Osteoblast (primary cell): ENCODE data around the gene ITIH5. TPM values are rescaled to one million over a fixed set of nuclear protein-coding genes. Genes with fewer than 3 reads are reported as not detected.
"Not testable (repeated sequence)": the region's sequence is repeated elsewhere in the genome, so short reads cannot be mapped to it uniquely, and the experiment has no call there.

Experiments
- DNase-seq: peaks from one replicate; pipeline ENCODE4 v3.0.0; 2011; ENCODE audit warnings: low spot score, mixed read lengths; ENCODE audit not compliant: insufficient read length; ENCODE audit errors: missing footprints
- H2AFZ ChIP-seq: 2 replicates; pipeline ENCODE4 v1.6.0; 2011; ENCODE audit warnings: mild to moderate bottlenecking, low read length
- H3K27ac ChIP-seq: 2 replicates; pipeline ENCODE4 v1.5.1; 2011; ENCODE audit warnings: mild to moderate bottlenecking, low read depth, low read length, moderate library complexity
- H3K27me3 ChIP-seq: 2 replicates; pipeline ENCODE4 v1.6.0; 2012; ENCODE audit warnings: mild to moderate bottlenecking, control low read depth, inconsistent platforms, low read length, moderate library complexity; ENCODE audit not compliant: insufficient read depth
- H3K36me3 ChIP-seq: 2 replicates; pipeline ENCODE4 v1.5.1; 2011; ENCODE audit warnings: mild to moderate bottlenecking, low read length, control low read depth, moderate library complexity; ENCODE audit not compliant: insufficient read depth
- H3K4me1 ChIP-seq: 2 replicates; pipeline ENCODE4 v1.5.1; 2011; ENCODE audit warnings: mild to moderate bottlenecking, low read length, control low read depth, moderate library complexity; ENCODE audit not compliant: insufficient read depth
- H3K4me2 ChIP-seq: 2 replicates; pipeline ENCODE4 v1.6.0; 2011; ENCODE audit warnings: mild to moderate bottlenecking, low read length; ENCODE audit not compliant: insufficient read depth
- H3K4me3 ChIP-seq: fragments of 200-600 bp; sonication (generic); 3 replicates; pipeline ENCODE4 v1.5.1; 2012; ENCODE audit warnings: mild to moderate bottlenecking, low read length, inconsistent platforms; ENCODE audit not compliant: insufficient read depth
- H3K79me2 ChIP-seq: 2 replicates; pipeline ENCODE4 v1.6.0; 2012; ENCODE audit warnings: mild to moderate bottlenecking, low read length, control low read depth, inconsistent platforms; ENCODE audit not compliant: insufficient read depth
- H3K9me3 ChIP-seq: 2 replicates; pipeline ENCODE4 v1.5.1; 2011; ENCODE audit warnings: low read depth, low read length, control low read depth
- H4K20me1 ChIP-seq: 2 replicates; pipeline ENCODE4 v1.6.0; 2012; ENCODE audit warnings: mild to moderate bottlenecking, low read length, control low read depth; ENCODE audit not compliant: insufficient read depth
- CTCF ChIP-seq: IDR thresholded peaks from 2 replicates; pipeline ENCODE4 v1.5.1; 2011; ENCODE audit warnings: mild to moderate bottlenecking, low read depth, low read length, moderate library complexity; ENCODE audit errors: extremely low read depth
- total RNA-seq: library from RNA; depleted of rRNA; stranded (reverse); fragments of >200 nt; gene quantifications from 2 replicates; pipeline ENCODE4 v1.2.3, GENCODE V29; 2012

Gene ITIH5
- total RNA-seq, 1 donor = 2.2 TPM

- not testable (repeated sequence) for H3K4me3 ChIP-seq, H2AFZ ChIP-seq, H4K20me1 ChIP-seq, DNase-seq, H3K36me3 ChIP-seq, H3K27ac ChIP-seq, H3K79me2 ChIP-seq, H3K4me2 ChIP-seq, H3K4me1 ChIP-seq, H3K27me3 ChIP-seq, H3K9me3 ChIP-seq
Measured at GRCh38 chr10:7690885-7691597, 24.3 kb upstream of the ITIH5 start.

GRCh38 chr10:7689591-7689990 is 22.8 kb upstream of the ITIH5 start:
- Histone ChIP-seq H3K4me3 (no peak overlapping the region), H3K27ac (no peak overlapping the region), H2AFZ (no peak overlapping the region), H3K4me2 (no peak overlapping the region), H3K9me3 (no peaks in the 10 kb centered on the region), H3K4me1 (no peaks in the 10 kb centered on the region), H3K79me2 (no peaks in the 10 kb centered on the region), H3K27me3 (no peaks in the 10 kb centered on the region), H4K20me1 (no peaks in the 10 kb centered on the region), H3K36me3 (no peaks in the 10 kb centered on the region)
- no peak for TF ChIP-seq CTCF
- DNase-seq = no peak

- no peak for DNase-seq
- no peak overlapping the region for H2AFZ ChIP-seq
- H3K27me3 ChIP-seq = no peaks in the 10 kb centered on the region
- no peaks in the 10 kb centered on the region for H4K20me1 ChIP-seq
- peak; percentile 87 for TF ChIP-seq CTCF
- no peak overlapping the region for H3K4me3 ChIP-seq
- no peaks in the 10 kb centered on the region for H3K79me2 ChIP-seq
- no peaks in the 10 kb centered on the region for H3K36me3 ChIP-seq
- H3K27ac ChIP-seq = no peak overlapping the region
- no peak overlapping the region for H3K4me2 ChIP-seq
- H3K9me3 ChIP-seq = no peaks in the 10 kb centered on the region
- no peaks in the 10 kb centered on the region for H3K4me1 ChIP-seq
Measured at GRCh38 chr10:7687228-7687907, 20.6 kb upstream of the ITIH5 start.

- no peaks in the 10 kb centered on the region for H3K36me3 ChIP-seq
- H3K27me3 ChIP-seq = no peaks in the 10 kb centered on the region
- no peak for DNase-seq
- H3K4me3 ChIP-seq = no peak overlapping the region
- TF ChIP-seq CTCF = no peak
- no peak overlapping the region for H2AFZ ChIP-seq
- H3K4me2 ChIP-seq = no peak overlapping the region
- H3K79me2 ChIP-seq = no peaks in the 10 kb centered on the region
- H3K4me1 ChIP-seq = no peaks in the 10 kb centered on the region
- no peaks in the 10 kb centered on the region for H3K9me3 ChIP-seq
- H3K27ac ChIP-seq = no peak overlapping the region
- H4K20me1 ChIP-seq = no peaks in the 10 kb centered on the region
Measured at GRCh38 chr10:7686351-7687171, 19.8 kb upstream of the ITIH5 start.

GRCh38 chr10:7680078-7680477 is 13.3 kb upstream of the ITIH5 start:
- not testable (repeated sequence) for H3K79me2 ChIP-seq, H3K36me3 ChIP-seq, H3K27me3 ChIP-seq, H3K4me2 ChIP-seq, DNase-seq, H3K4me1 ChIP-seq, H2AFZ ChIP-seq, H3K4me3 ChIP-seq, H3K9me3 ChIP-seq, H4K20me1 ChIP-seq, H3K27ac ChIP-seq
